Kidney glomerular epithelial cell (primary cell): ENCODE results near the gene EFCAB8.
A peak's percentile ranks its signal among the peaks of the same experiment; 100 is the strongest.

Source experiments
- DNase-seq: peaks from one replicate; lab custom pipeline; 2025; lab: John Stamatoyannopoulos, UW

Gene EFCAB8

GRCh38 chr20:32858701-32859372, at the start of gene EFCAB8:
TSS of gene EFCAB8 (plus strand) at chr20:32858923. CDS start at chr20:32863793, 4,870 bp downstream.
- no peak for DNase-seq

- DNase-seq: no peak
Observed at GRCh38 chr20:32809907-32810306, 48.8 kb upstream of the EFCAB8 start.

DNA sequence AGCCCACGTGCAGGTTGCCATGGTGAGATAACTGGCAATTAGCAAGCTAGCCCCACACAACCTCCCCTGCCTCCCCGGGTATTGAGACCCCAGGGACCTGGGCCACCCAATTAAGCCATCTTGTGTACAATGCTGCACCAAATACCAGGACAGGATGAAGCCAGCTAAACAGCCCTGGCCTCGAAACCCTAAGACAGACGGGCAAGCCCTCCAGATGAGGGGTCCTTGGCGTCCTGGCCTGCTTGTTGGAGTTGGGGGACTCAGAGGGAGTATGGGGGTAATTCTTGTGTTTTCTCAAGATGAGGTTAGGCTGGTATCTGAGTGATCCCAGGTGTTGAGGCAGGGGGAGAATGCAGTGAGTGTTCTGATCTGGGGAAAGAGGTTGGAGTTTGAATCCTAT, 47.8 kb upstream of the EFCAB8 start:
- no peak for DNase-seq

DNA sequence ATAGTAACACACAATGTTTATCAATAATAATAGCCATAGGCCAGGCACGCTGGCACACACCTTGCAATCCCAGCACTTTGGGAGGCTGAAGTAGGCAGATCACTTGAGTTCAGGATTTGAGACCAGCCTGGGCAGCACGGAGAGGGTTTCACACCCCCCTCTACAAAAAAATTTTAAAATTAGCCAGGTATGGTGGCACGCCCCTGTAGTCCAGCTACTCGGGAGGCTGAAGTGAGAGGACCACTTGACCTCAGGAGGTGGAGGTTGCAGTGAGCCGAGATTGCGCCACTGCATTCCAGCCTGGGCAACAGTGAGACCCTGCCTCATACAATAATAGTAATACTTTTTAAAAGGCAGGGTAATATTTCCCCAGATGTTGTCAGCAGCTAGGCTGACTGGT, 46.8 kb upstream of the EFCAB8 start:
- DNase-seq: no peak

DNA sequence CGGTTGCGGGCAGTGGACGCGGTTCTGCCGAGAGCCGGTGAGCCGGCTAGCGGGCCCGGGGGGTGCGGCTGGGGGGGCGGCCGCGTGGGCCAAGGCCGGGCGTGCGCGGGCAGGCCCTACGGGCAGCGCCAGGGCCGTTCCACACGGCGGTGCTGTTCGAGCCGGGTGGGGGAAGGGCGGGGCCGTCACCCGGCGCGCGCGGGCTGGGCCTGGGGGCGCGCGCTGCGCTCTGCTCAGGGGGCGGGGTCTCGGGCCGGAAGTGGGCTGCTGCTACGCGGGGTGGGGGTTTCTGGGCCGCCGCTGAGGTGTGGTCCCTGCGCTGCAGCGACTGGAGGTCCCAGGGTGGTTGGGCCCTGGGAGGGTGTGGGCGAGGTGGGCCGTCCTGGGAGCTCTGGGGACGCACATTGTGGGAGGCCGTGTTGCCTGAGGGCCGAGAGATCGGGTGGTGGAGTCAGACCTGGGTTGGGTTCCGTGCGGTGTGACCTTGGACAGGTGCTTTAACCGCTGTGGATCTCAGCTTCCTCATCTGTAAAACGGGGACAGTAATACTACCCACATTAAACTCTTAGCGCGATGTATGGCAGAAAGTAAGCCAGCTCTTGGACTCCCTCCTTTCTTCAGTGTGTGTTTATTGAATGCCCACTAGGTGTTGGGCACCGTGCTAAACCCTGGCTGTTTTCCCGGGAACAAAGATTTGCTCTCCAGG, 38.6 kb upstream of the EFCAB8 start:
- no peak for DNase-seq

DNA sequence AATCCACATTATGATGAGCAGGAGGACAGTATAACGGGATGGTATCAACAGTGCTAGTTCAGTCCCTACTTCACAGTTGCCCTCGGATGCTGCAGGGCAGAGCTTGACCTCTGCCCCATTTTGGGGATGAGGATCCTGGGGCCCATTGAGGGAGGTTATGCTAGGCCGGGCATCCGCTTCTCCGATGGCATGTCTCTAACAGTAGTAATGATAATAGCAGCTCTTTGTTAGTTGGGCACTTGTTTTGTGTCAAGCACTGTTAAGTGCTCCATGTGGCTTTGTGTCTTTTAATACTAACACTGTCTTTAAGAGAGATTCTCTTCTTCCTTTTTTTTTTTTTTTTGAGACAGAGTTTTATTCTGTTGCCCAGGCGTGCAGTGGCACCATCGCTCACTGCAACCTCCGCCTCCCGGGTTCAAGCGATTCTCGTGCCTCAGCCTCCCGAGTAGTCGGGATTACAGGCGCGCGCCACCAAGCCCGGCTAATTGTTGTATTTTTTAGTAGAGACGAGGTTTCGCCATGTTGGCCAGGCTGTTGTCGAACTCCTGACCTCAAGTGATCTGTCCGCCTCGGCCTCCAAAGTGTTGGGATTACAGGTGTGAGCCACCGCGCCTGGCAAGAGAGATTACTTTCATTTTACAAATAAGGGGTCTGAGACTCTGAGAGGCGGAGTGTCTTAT, 37.9 kb upstream of the EFCAB8 start:
- no peak for DNase-seq

GRCh38 chr20:32822225-32822624, 36.5 kb upstream of the EFCAB8 start:
- DNase-seq: no peak

- DNase-seq: peak; percentile 71
Observed at GRCh38 chr20:32823078-32823477, 35.6 kb upstream of the EFCAB8 start.

DNA sequence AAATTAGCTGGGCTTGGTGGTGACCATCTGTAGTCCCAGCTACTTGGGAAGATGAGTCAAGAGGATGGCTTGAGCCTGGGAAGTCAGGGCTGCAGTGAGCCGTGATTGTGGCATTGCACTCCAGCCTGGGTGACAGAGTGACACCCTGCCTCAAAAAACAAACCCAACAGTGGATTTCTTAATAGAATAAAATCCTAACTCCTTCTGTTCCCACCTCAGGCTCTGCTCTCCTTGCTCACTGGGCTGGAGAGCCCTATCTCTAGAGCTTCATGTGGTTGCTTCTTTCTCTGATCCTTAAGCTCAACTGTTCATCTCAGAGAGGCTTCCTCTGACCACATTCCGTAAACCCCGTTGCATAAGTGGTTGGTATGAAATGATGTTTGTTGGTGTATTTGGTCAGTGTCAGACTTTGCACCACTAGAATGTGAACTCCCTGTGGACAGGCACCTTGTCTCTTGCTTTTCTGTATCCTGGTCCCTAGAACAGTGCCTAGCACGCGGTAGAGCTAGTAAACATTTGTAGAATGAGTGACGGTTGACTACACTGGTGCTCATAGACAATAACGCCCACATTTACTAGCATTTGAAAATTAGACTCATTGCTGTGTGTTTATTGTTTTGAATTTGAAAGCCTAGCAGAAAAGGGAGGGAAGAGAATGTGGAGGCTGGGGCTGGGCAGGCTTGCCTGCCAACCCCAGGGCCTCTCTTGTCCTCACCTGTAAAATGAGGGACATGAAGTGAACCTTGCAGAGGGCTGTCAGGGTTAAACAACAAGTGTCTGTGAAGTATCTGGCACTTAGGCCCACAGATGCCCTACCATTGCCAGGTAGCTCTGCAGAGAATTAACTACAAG, 34.8 kb upstream of the EFCAB8 start:
- no peak for DNase-seq

- DNase-seq: no peak
Observed at GRCh38 chr20:32828029-32828680, 30.6 kb upstream of the EFCAB8 start.

GRCh38 chr20:32829311-32830005, 29.3 kb upstream of the EFCAB8 start:
- DNase-seq: no peak

- DNase-seq: no peak
Observed at GRCh38 chr20:32830437-32830836, 28.3 kb upstream of the EFCAB8 start.

GRCh38 chr20:32831982-32832381, 26.7 kb upstream of the EFCAB8 start:
- DNase-seq: no peak

GRCh38 chr20:32832664-32833063, 26.1 kb upstream of the EFCAB8 start:
- DNase-seq: no peak

- DNase-seq: no peak
Observed at GRCh38 chr20:32834972-32835371, 23.8 kb upstream of the EFCAB8 start.

- DNase-seq: no peak
Observed at GRCh38 chr20:32837157-32837556, 21.6 kb upstream of the EFCAB8 start.

- no peak for DNase-seq
Observed at GRCh38 chr20:32839227-32839981, 19.3 kb upstream of the EFCAB8 start.

- no peak for DNase-seq
Observed at GRCh38 chr20:32839982-32840285, 18.8 kb upstream of the EFCAB8 start.

GRCh38 chr20:32841174-32841573, 17.5 kb upstream of the EFCAB8 start:
- DNase-seq: no peak

DNA sequence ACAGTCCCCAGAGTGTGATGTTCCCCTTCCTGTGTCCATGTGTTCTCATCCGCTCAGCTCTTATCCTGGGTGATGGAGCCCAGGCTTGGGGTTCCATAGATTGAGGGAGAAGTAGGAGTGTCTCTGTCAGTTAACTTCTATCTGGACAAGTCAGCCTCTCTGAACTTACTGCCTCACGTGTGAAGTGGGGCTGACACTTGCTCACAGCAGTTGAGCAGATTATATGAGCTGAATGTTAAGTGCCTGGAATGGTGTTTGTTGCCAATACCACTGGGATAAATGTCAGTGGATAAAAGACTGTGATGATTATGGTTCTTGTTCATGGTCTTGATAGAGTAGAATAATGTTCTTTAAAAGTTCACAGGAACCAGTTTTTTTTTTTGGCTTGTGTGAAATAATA, 17.1 kb upstream of the EFCAB8 start:
- no peak for DNase-seq
